Occipital lobe (tissue), 2 donors: ENCODE results near the gene THAP4. TPM values are rescaled to one million over a fixed set of nuclear protein-coding genes. Genes with fewer than 3 reads are reported as not detected.
"Not testable (repeated sequence)": the region's sequence is repeated elsewhere in the genome, so short reads cannot be mapped to it uniquely, and the experiment has no call there.

ENCODE experiments used
- DNase-seq: peaks from one replicate; lab custom pipeline; 2025; lab: John Stamatoyannopoulos, UW
- total RNA-seq: library from RNA; depleted of rRNA; stranded (reverse); fragments of >200 nt; gene quantifications from one replicate; pipeline ENCODE4 v1.2.3, GENCODE V29; 2014

The THAP4 gene
- total RNA-seq, 1 donor from 2014 or later, result 22.0 TPM

- peak; percentile 67 for DNase-seq
These were observed 28.9 kb upstream of the THAP4 start for GRCh38 chr2:241665731-241666440.

GRCh38 chr2:241662731-241663130 is 25.8 kb upstream of the THAP4 start:
- not testable (repeated sequence) for DNase-seq

- no peak for DNase-seq
These were observed 23.7 kb upstream of the THAP4 start for GRCh38 chr2:241660593-241661213.

GRCh38 chr2:241659150-241659739 is 22.3 kb upstream of the THAP4 start:
- peak; percentile 47 for DNase-seq

GRCh38 chr2:241658296-241658695 is 21.3 kb upstream of the THAP4 start:
- DNase-seq, result no peak

GRCh38 chr2:241657786-241658254 is 20.9 kb upstream of the THAP4 start:
- DNase-seq, result no peak

- DNase-seq, result no peak
These were observed 19.3 kb upstream of the THAP4 start for GRCh38 chr2:241656190-241656741.

GRCh38 chr2:241655516-241656189 is 18.7 kb upstream of the THAP4 start:
- DNase-seq, result no peak

- no peak for DNase-seq
These were observed 17.6 kb upstream of the THAP4 start for GRCh38 chr2:241654551-241654950.

- DNase-seq, result no peak
These were observed 16.3 kb upstream of the THAP4 start for GRCh38 chr2:241653210-241653750.

GRCh38 chr2:241652722-241653121 is 15.8 kb upstream of the THAP4 start:
- DNase-seq, result no peak

- DNase-seq, result no peak
These were observed 15.2 kb upstream of the THAP4 start for GRCh38 chr2:241652142-241652541.

- DNase-seq, result no peak
These were observed 13.0 kb upstream of the THAP4 start for GRCh38 chr2:241649927-241650326.

GRCh38 chr2:241649404-241649803 is 12.4 kb upstream of the THAP4 start:
- peak; percentile 25 for DNase-seq

- no peak for DNase-seq
These were observed 11.5 kb upstream of the THAP4 start for GRCh38 chr2:241648453-241648852.

GRCh38 chr2:241645915-241646645 is 9.1 kb upstream of the THAP4 start:
- DNase-seq, result no peak

- no peak for DNase-seq
These were observed 8.3 kb upstream of the THAP4 start for GRCh38 chr2:241645056-241645914.

GRCh38 chr2:241641631-241642030 is 4.7 kb upstream of the THAP4 start:
- no peak for DNase-seq

- no peak for DNase-seq
These were observed 3.3 kb upstream of the THAP4 start for GRCh38 chr2:241640165-241640795.
